Measurements from ENCODE around the gene SPTBN1. TPM values are rescaled to one million over a fixed set of nuclear protein-coding genes. Genes with fewer than 3 reads are reported as not detected.

SPTBN1 gene
- total RNA-seq, 2 experiments from 2014 or later = 103 to 107 TPM

- peaks cover 8% of the 10 kb centered on the region for H3K4me1 Mint-ChIP-seq (ENCODE audit: low read depth)
- H3K9me3 Mint-ChIP-seq = no peaks in the 10 kb centered on the region
- CTCF ChIA-PET = interaction anchor here (0.7 to 7.0 kb wide), 6 partner anchors 10 to 475 kb away, joined by 3 to 131 read pairs (median 3); no protein-coding TSS in a partner anchor
- H3K27ac Mint-ChIP-seq = no peak overlapping the region
- H3K4me3 Mint-ChIP-seq = no peak overlapping the region
- no peak for DNase-seq
- intact Hi-C loops (cut with micrococcal nuclease) = no loop called here
- H3K27me3 Mint-ChIP-seq (ENCODE audit: low read depth) = peaks cover 18% of the 10 kb centered on the region
- H3K36me3 Mint-ChIP-seq (ENCODE audit: low read depth) = no peaks in the 10 kb centered on the region
Measured at GRCh38 chr2:54710216-54710615, 254.1 kb downstream of the SPTBN1 start.

GRCh38 chr2:54712516-54712915, 256.4 kb downstream of the SPTBN1 start:
- Mint-ChIP-seq H3K9me3 (no peaks in the 10 kb centered on the region), H3K36me3 (ENCODE audit: low read depth) (no peaks in the 10 kb centered on the region), H3K27ac (no peak overlapping the region), H3K27me3 (ENCODE audit: low read depth) (peaks cover 21% of the 10 kb centered on the region), H3K4me3 (no peak overlapping the region), H3K4me1 (ENCODE audit: low read depth) (peaks cover 8% of the 10 kb centered on the region)
- CTCF ChIA-PET = no interaction called here
- no peak for DNase-seq
- intact Hi-C loops (cut with micrococcal nuclease) = no loop called here

- CTCF ChIA-PET = interaction anchor here (1.0 kb wide), 1 partner anchor 11 kb away, joined by 5 read pairs; no protein-coding TSS in a partner anchor
- H3K4me3 Mint-ChIP-seq = no peak overlapping the region
- H3K4me1 Mint-ChIP-seq (ENCODE audit: low read depth) = peaks cover 5% of the 10 kb centered on the region
- H3K9me3 Mint-ChIP-seq = no peaks in the 10 kb centered on the region
- no peaks in the 10 kb centered on the region for H3K36me3 Mint-ChIP-seq (ENCODE audit: low read depth)
- H3K27me3 Mint-ChIP-seq (ENCODE audit: low read depth) = peaks cover 17% of the 10 kb centered on the region
- intact Hi-C loops (cut with micrococcal nuclease) = no loop called here
- DNase-seq = no peak
- H3K27ac Mint-ChIP-seq = no peak overlapping the region
Measured at GRCh38 chr2:54714996-54715395, 258.9 kb downstream of the SPTBN1 start.

- DNase-seq = no peak
- CTCF ChIA-PET = interaction anchor here (1.3 to 1.6 kb wide), 2 partner anchors 12 to 51 kb away, joined by 3 to 5 read pairs; no protein-coding TSS in a partner anchor
- Mint-ChIP-seq H3K9me3 (no peaks in the 10 kb centered on the region), H3K36me3 (ENCODE audit: low read depth) (no peaks in the 10 kb centered on the region), H3K27me3 (ENCODE audit: low read depth) (peaks cover 15% of the 10 kb centered on the region), H3K27ac (no peak overlapping the region), H3K4me1 (ENCODE audit: low read depth) (no peaks in the 10 kb centered on the region), H3K4me3 (no peak overlapping the region)
- intact Hi-C loops (cut with micrococcal nuclease) = no loop called here
Measured at GRCh38 chr2:54716375-54716774, 260.2 kb downstream of the SPTBN1 start.

GRCh38 chr2:54720563-54720962, 264.4 kb downstream of the SPTBN1 start:
- H3K4me3 Mint-ChIP-seq = no peak overlapping the region
- H3K27ac Mint-ChIP-seq = no peak overlapping the region
- H3K4me1 Mint-ChIP-seq (ENCODE audit: low read depth) = peaks cover 7% of the 10 kb centered on the region
- intact Hi-C loops (cut with micrococcal nuclease) = loop anchor here (5.0 kb wide), 3 partner anchors 182 to 797 kb away; partner anchors contain the start of gene CFAP36
- peaks cover 24% of the 10 kb centered on the region for H3K27me3 Mint-ChIP-seq (ENCODE audit: low read depth)
- no peaks in the 10 kb centered on the region for H3K9me3 Mint-ChIP-seq
- no peak for DNase-seq
- CTCF ChIA-PET = no interaction called here
- H3K36me3 Mint-ChIP-seq (ENCODE audit: low read depth) = no peaks in the 10 kb centered on the region

Other genes starting within 250 kb of the SPTBN1 start
- gene TSPYL6, start 200.1 kb upstream of the SPTBN1 start, total RNA-seq = not detected